HL-60/S4 treated with phorbol 12-myristate 13-acetate at 8.2 ng/mL for 4 days and 3 days (cell line): ENCODE results near the gene SMIM11.
"Not testable (repeated sequence)": the region's sequence is repeated elsewhere in the genome, so short reads cannot be mapped to it uniquely, and the experiment has no call there.

Source experiments
- in situ Hi-C: fragments of 300-500 bp; cut with MboI; formaldehyde crosslinking; loops from 2 replicates; pipeline ENCODE4 v1.15.0; 2022; ENCODE audit warnings: low sequenced_read_pairs

SMIM11 gene

DNA sequence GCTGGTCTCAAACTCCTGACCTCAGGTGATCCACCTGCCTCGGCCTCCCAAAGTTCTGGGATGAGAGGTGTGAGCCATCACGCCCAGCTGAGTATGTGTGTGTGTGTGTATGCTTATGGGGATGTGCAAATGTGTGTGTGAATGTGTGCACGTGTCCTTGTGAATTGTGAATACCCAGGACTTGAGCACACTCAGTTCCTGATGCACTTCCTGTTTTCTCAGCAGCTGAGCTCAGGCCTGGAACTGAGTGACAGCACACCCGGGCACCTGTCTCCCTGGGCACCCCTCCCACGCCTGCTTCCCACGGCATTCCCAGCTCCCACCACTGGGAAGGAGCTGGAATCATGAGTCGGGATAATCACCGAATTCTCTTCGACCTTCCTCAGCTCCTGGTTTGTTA lies 32.0 kb downstream of the SMIM11 start:
- in situ Hi-C loops = not testable (repeated sequence)

DNA sequence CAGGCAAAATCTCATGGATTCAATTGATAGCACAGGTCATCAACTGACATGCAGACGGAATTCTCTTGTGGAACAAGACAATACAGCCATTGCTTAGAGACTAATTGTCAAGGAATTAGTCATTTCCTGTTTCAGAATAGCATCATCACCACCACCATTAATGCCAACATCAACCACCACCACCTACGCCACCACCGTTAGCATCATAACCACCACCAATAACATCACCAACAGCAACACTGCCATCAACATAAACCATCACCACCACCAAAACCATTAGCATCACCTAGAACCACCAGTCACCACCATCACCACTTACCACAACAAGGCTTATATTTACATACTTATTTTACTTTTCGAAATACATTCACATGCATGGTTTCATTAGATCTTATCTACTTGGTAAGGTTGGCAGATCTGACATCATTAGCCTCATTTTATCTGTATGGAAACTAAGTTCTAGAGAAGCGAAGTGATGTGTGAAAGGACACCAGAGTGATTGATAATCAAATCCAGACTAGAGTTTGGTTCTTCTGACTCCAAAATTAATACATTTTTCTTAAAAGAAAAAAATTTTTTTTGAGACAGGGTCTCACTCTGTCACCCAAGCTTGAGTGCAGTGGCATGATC lies 42.3 kb downstream of the SMIM11 start:
- in situ Hi-C loops = not testable (repeated sequence)

DNA sequence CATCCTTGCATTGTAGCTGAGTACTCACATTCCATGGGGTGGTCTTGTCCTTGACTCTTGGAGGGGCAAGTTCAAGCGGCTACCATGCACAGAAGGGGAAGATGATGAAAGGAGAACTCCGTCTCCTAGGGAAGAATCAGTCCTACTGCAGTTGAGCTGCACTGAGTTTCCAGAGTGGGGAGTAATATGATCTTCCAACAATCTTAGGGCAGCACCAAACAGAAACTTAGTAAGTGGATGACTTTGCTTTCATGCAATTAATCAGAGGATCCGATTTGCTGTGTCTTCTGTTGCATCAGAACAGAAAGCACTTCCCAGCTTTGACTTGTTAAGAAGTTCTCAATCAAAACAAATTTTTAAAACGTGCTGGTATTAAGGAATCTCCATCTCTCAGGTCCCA lies 48.5 kb downstream of the SMIM11 start, which contains the start of gene SMIM34:
Gene SMIM34, minus strand, starts transcription at position 147 of the 400 bp plus-strand sequence. Its CDS starts 112 bp downstream, at position 35.
- in situ Hi-C loops = not testable (repeated sequence)

DNA sequence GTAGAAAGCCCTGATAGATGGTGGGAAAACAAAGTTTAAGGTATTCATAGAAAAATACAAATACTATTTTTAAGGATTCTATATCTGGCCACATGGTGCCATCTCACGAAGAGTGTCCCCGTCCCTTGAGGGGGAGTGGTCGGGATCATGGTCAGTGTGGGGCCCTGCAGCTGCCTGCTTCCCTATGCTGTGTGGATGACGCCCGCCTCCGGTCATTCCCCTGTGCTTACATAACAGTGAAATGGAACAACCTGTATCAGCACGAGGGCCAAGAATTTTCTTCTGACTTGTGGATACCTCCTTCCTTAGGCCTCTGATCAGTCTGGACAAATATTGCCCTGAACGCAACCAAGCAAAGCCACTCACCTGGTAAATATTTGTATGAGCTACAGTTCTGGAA lies 52.0 kb downstream of the SMIM11 start:
- in situ Hi-C loops = not testable (repeated sequence)

DNA sequence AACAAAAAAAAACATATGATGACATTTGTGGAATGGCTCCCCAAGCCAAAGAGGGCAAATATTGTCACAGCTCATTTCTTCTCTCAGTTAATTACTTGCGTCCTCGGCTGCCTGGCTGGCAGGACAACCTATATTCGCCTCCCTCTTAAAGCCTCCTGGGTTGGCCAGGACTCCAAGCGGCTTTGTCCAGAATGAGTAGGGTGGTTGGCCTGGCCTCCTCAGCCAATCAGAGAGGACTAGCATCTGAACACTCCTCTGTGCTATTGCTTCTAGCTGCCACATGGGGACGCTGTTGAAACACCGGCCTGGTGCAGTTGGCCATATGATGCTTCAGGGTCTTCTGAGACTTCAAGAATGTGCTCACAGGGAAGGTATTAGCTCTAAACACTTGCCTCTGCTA lies 53.1 kb downstream of the SMIM11 start:
- in situ Hi-C loops = not testable (repeated sequence)

DNA sequence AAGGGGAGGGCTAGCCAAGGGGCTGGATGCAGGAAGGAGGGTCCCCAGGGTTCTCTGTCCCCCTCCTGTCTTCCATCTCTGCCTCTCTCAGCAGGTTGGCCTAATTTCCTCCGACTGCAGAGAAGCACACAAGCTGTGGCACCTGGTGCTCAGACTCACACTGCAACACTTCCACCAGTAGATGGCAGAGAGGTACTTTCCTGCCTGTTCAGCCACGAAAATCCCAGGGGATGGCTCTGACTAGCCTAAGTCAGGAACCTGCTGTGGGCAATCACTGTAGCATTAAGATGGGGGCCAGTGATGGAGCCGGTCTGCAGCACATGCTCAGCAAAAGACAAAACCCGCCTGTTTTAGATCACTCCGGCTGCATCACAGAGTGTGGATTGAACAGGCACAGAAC lies 54.4 kb downstream of the SMIM11 start:
- in situ Hi-C loops = not testable (repeated sequence)
